Stimulated activated CD4-positive, alpha-beta T cell treated with anti-CD3 and anti-CD28 coated beads, Interleukin-1b, Interleukin-23, amount 100 ng/mL, for 24 hours (primary cell): Measurements from ENCODE around the gene TROAP.

Experiments
- DNase-seq, 4 experiments: peaks; one replicate each; pipeline ENCODE4 v3.0.0-alpha.2; 2020; ENCODE audit warnings: low read depth in 4 of 4, low spot score in 1 of 4

TROAP gene

GRCh38 chr12:49341777-49342065 lies 18.7 kb downstream of the TROAP start:
- DNase-seq: no peak

- peak; percentile 44 to 81 (median 68) for DNase-seq
Observed at GRCh38 chr12:49342066-49342913, 19.2 kb downstream of the TROAP start.

- peak in 1 of 4 experiments; percentile 36 for DNase-seq
Observed at GRCh38 chr12:49342914-49343731, 20.1 kb downstream of the TROAP start.

- DNase-seq: no peak
Observed at GRCh38 chr12:49344486-49345050, 21.5 kb downstream of the TROAP start.

GRCh38 chr12:49345051-49345824 lies 22.2 kb downstream of the TROAP start:
- DNase-seq: no peak

- no peak for DNase-seq
Observed at GRCh38 chr12:49345825-49346658, 23.0 kb downstream of the TROAP start.

GRCh38 chr12:49346659-49347310 lies 23.7 kb downstream of the TROAP start, which contains the start of gene DNAJC22:
Gene DNAJC22, plus strand, starts transcription at chr12:49346888. Its CDS starts 1,985 bp downstream, at chr12:49348873.
- DNase-seq: no peak

- peak; percentile 57 to 64 (median 62) for DNase-seq
Observed at GRCh38 chr12:49347311-49348193, 24.5 kb downstream of the TROAP start.

- DNase-seq: no peak
Observed at GRCh38 chr12:49348781-49349180, 25.7 kb downstream of the TROAP start.

GRCh38 chr12:49349266-49349665 lies 26.2 kb downstream of the TROAP start:
- no peak for DNase-seq

GRCh38 chr12:49352351-49352750 lies 29.3 kb downstream of the TROAP start:
- no peak for DNase-seq

GRCh38 chr12:49355913-49356312 lies 32.9 kb downstream of the TROAP start:
- no peak for DNase-seq

- DNase-seq: no peak
Observed at GRCh38 chr12:49357103-49357678, 34.1 kb downstream of the TROAP start.

- DNase-seq: peak in 1 of 4 experiments; percentile 41
Observed at GRCh38 chr12:49358483-49359141, 35.6 kb downstream of the TROAP start.

GRCh38 chr12:49359671-49360070 lies 36.6 kb downstream of the TROAP start:
- DNase-seq: no peak

GRCh38 chr12:49362077-49362476 lies 39.0 kb downstream of the TROAP start:
- no peak for DNase-seq

- DNase-seq: no peak
Observed at GRCh38 chr12:49364989-49365388, 41.9 kb downstream of the TROAP start.

- no peak for DNase-seq
Observed at GRCh38 chr12:49365542-49365941, 42.5 kb downstream of the TROAP start.
